HepG2 (cell line): ENCODE results near the gene GUK1. TPM values are rescaled to one million over a fixed set of nuclear protein-coding genes. Genes with fewer than 3 reads are reported as not detected.
A peak's percentile ranks its signal among the peaks of the same experiment; 100 is the strongest.

Experiments used
- ARNT ChIP-seq: fragments of 450-650 bp; IDR thresholded peaks from 2 replicates; pipeline ENCODE4 v1.6.1; 2017
- ASH2L ChIP-seq: fragments of 300-600, 200-600 bp; sonication (generic); IDR thresholded peaks from 2 replicates; pipeline ENCODE4 v1.7.0; 2017; ENCODE audit warnings: low read depth, mild to moderate bottlenecking, moderate library complexity, mixed read lengths, low read length; ENCODE audit not compliant: insufficient read length
- ATRX ChIP-seq: sonication (generic); formaldehyde crosslinking; IDR thresholded peaks from 2 replicates; pipeline ENCODE4 v1.4.0; 2020; ENCODE audit warnings: missing genetic modification reagents, borderline replicate concordance
- DZIP1 ChIP-seq: sonication (generic); formaldehyde crosslinking; IDR thresholded peaks from 2 replicates; pipeline ENCODE4 v1.5.0; 2020; ENCODE audit warnings: mild to moderate bottlenecking, missing genetic modification reagents
- ELK4 ChIP-seq: sonication (generic); formaldehyde crosslinking; IDR thresholded peaks from 2 replicates; pipeline ENCODE4 v1.9.0; 2021; ENCODE audit warnings: missing genetic modification reagents, borderline replicate concordance
- MEIS2 ChIP-seq: sonication (generic); formaldehyde crosslinking; IDR thresholded peaks from 2 replicates; pipeline ENCODE4 v1.9.0; 2021; ENCODE audit warnings: mild to moderate bottlenecking, missing genetic modification reagents
- NBN ChIP-seq: fragments of 450-650 bp; conservative IDR thresholded peaks from 2 replicates; pipeline ENCODE4 v1.6.1; 2017
- NONO ChIP-seq, 2 experiments: fragments of 450-650 bp in 1 of 2; sonication (generic) in 1 of 2; formaldehyde crosslinking in 1 of 2; IDR thresholded peaks in 1 of 2; conservative IDR thresholded peaks in 1 of 2; 2 replicates each; pipeline versions ENCODE4 v1.6.1 to v1.8.0; 2017 to 2022; ENCODE audit warnings: mild to moderate bottlenecking in 1 of 2, missing genetic modification reagents in 1 of 2, moderate library complexity in 1 of 2
- TFDP2 ChIP-seq: sonication (generic); formaldehyde crosslinking; IDR thresholded peaks from 2 replicates; pipeline ENCODE4 v1.4.0; 2020; ENCODE audit warnings: missing genetic modification reagents
- ZBTB7A ChIP-seq: sonication (generic); formaldehyde crosslinking; IDR thresholded peaks from 2 replicates; pipeline ENCODE4 v1.8.0; 2022; ENCODE audit warnings: mild to moderate bottlenecking, missing genetic modification reagents
- ZEB1 ChIP-seq: IDR thresholded peaks from 2 replicates; pipeline ENCODE4 v1.6.1; 2012; ENCODE audit warnings: mild to moderate bottlenecking, low read depth, inconsistent platforms; ENCODE audit not compliant: insufficient replicate concordance
- ZMYM4 ChIP-seq: sonication (generic); formaldehyde crosslinking; IDR thresholded peaks from 2 replicates; pipeline ENCODE4 v1.8.1; 2023; ENCODE audit warnings: mild to moderate bottlenecking, missing genetic modification reagents
- ZNF256 ChIP-seq: sonication (generic); formaldehyde crosslinking; conservative IDR thresholded peaks from 2 replicates; pipeline ENCODE4 v1.4.0; 2020; ENCODE audit warnings: missing genetic modification reagents
- ZNF318 ChIP-seq: sonication (generic); formaldehyde crosslinking; IDR thresholded peaks from 2 replicates; pipeline ENCODE4 v1.4.0; 2020; ENCODE audit warnings: mild to moderate bottlenecking, missing genetic modification reagents
- polyA plus RNA-seq, 8 experiments: library from polyadenylated mRNA; depleted of rRNA in 3 of 8; stranded (reverse) in 7 of 8; unstranded in 1 of 8; fragments of >200 nt; fragmentation: Illumina TruSeq in 4 of 8; extraction: Trizol in 4 of 8; gene quantifications; 2 replicates each; pipeline versions ENCODE4 v1.2.1 to v1.2.3, GENCODE V29; 2011 to 2016; ENCODE audit warnings: low read depth in 4 of 8, missing spikeins in 1 of 8, mixed read lengths in 1 of 8; ENCODE audit not compliant: insufficient read depth in 1 of 8
- total RNA-seq, 5 experiments: library from RNA; depleted of rRNA; stranded (reverse); fragments of >200 nt; fragmentation: Illumina TruSeq; extraction: Trizol; gene quantifications; 2 replicates each; pipeline ENCODE4 v1.2.3, GENCODE V29; 2016; ENCODE audit warnings: low read depth in 1 of 5
- TF ChIP-seq, protein P1 (sequence below): sonication (generic); formaldehyde crosslinking; IDR thresholded peaks from 2 replicates; pipeline ENCODE4 v1.8.0; 2022; ENCODE audit warnings: missing genetic modification reagents, mild to moderate bottlenecking, inconsistent platforms, borderline replicate concordance

GUK1 gene
- total and polyA plus RNA-seq, 2 of the 13 experiments (the other 11 are each of a cell fraction or from before 2014, with no cell fraction given), result 116 to 154 TPM

- TF ChIP-seq ZNF318 (CRISPR knock-in tag), result no peak
- TF ChIP-seq ZNF256 (CRISPR knock-in tag), result no peak
- TF ChIP-seq ATRX (CRISPR knock-in tag), result no peak
- TF ChIP-seq MEIS2, result no peak
- no peak for TF ChIP-seq ARNT
- no peak for TF ChIP-seq ZEB1
- no peak for TF ChIP-seq NONO (IDR thresholded peaks at IDR 0.05)
- 0 out of 2 replicates have a peak, but pooled peaks have one; percentile 26 for TF ChIP-seq NONO (CRISPR knock-in tag; conservative IDR thresholded peaks at IDR 0.05)
- no peak for TF ChIP-seq ASH2L
- TF ChIP-seq ELK4 (CRISPR knock-in tag), result no peak
- no peak for TF ChIP-seq ZMYM4 (CRISPR knock-in tag)
- 0 out of 2 replicates have a peak, but pooled peaks have one; percentile 20 for TF ChIP-seq ZBTB7A (CRISPR knock-in tag)
- no peak for TF ChIP-seq NBN
- TF ChIP-seq DZIP1, result 0 out of 2 replicates have a peak, but pooled peaks have one; percentile 54
- TF ChIP-seq, protein P1, sequence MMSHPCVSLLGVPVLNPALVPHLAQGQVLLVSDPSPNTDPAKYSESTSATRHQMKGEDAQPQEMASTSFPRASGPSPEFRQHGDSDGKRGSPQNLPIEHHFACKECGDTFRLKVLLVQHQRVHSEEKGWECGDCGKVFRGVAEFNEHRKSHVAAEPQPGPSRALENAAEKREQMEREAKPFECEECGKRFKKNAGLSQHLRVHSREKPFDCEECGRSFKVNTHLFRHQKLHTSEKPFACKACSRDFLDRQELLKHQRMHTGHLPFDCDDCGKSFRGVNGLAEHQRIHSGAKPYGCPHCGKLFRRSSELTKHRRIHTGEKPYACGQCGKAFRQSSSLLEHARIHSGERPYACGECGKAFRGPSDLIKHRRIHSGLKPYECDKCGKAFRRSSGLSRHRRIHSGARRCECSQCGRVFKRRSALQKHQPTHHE (CRISPR knock-in tag), result no peak
- TF ChIP-seq TFDP2 (CRISPR knock-in tag), result no peak
These were observed 40.7 kb upstream of the GUK1 start (continued) for GRCh38 chr1:228099331-228099732.
